Liver (tissue), 9 donors: ENCODE results near the gene KLHDC9. TPM values are rescaled to one million over a fixed set of nuclear protein-coding genes. Genes with fewer than 3 reads are reported as not detected.
A peak's percentile ranks its signal among the peaks of the same experiment; 100 is the strongest.

Experiments
- DNase-seq: peaks from one replicate; pipeline ENCODE4 v3.0.0-alpha.2; 2017; ENCODE audit warnings: low spot score
- H3K27ac ChIP-seq, 2 donors: one replicate each; pipeline ENCODE4 v1.7.0; 2013; ENCODE audit warnings: inconsistent platforms in 2 of 2, low read length in 2 of 2, control low read depth in 1 of 2, low read depth in 1 of 2, mild to moderate bottlenecking in 1 of 2
- H3K27me3 ChIP-seq, 4 donors: one replicate each; pipeline versions ENCODE4 v1.6.1 to v1.7.0; 2013; ENCODE audit warnings: low read length in 3 of 4, inconsistent platforms in 1 of 4, mild to moderate bottlenecking in 1 of 4, moderate library complexity in 1 of 4; ENCODE audit not compliant: control insufficient read depth in 4 of 4, insufficient read depth in 4 of 4
- H3K36me3 ChIP-seq, 4 donors: one replicate each; pipeline versions ENCODE4 v1.6.1 to v1.7.0; 2013; ENCODE audit warnings: low read length in 3 of 4, mild to moderate bottlenecking in 3 of 4, low read depth in 1 of 4, moderate library complexity in 1 of 4; ENCODE audit not compliant: control insufficient read depth in 4 of 4, insufficient read depth in 3 of 4
- H3K4me1 ChIP-seq, 4 donors: one replicate each; pipeline versions ENCODE4 v1.6.1 to v1.7.0; 2013; ENCODE audit warnings: low read length in 3 of 4, mild to moderate bottlenecking in 3 of 4, moderate library complexity in 1 of 4; ENCODE audit not compliant: control insufficient read depth in 4 of 4, insufficient read depth in 4 of 4
- H3K4me3 ChIP-seq, 3 donors: one replicate each; pipeline versions ENCODE4 v1.6.1 to v1.7.0; 2013; ENCODE audit warnings: low read length in 3 of 3, control low read depth in 1 of 3, low read depth in 1 of 3, mild to moderate bottlenecking in 1 of 3
- H3K9ac ChIP-seq, 2 donors: one replicate each; pipeline ENCODE4 v1.7.0; 2013; ENCODE audit warnings: low read length in 2 of 2, mild to moderate bottlenecking in 2 of 2, moderate library complexity in 2 of 2, control low read depth in 1 of 2, low read depth in 1 of 2
- H3K9me3 ChIP-seq, 4 donors: one replicate each; pipeline versions ENCODE4 v1.6.1 to v1.7.0; 2013; ENCODE audit warnings: low read length in 3 of 4; ENCODE audit not compliant: control insufficient read depth in 4 of 4
- EGR1 ChIP-seq, 2 donors: IDR thresholded peaks; 2 replicates each; pipeline ENCODE4 v1.6.1; 2016 to 2018; ENCODE audit warnings: antibody characterized with exemption in 2 of 2, low read depth in 2 of 2
- FOXA1 ChIP-seq: IDR thresholded peaks from 2 replicates; pipeline ENCODE4 v1.6.1; 2016; ENCODE audit warnings: antibody characterized with exemption
- FOXA2 ChIP-seq: IDR thresholded peaks from 2 replicates; pipeline ENCODE4 v1.6.1; 2016; ENCODE audit warnings: antibody characterized with exemption
- GABPA ChIP-seq, 2 donors: IDR thresholded peaks in 1 of 2; conservative IDR thresholded peaks in 1 of 2; 2 replicates each; pipeline ENCODE4 v1.6.1; 2016; ENCODE audit warnings: antibody characterized with exemption in 2 of 2, mild to moderate bottlenecking in 1 of 2, moderate library complexity in 1 of 2
- HNF4A ChIP-seq, 2 donors: conservative IDR thresholded peaks; 2 replicates each; pipeline ENCODE4 v1.6.1; 2016; ENCODE audit warnings: antibody characterized with exemption in 2 of 2, mild to moderate bottlenecking in 2 of 2
- JUND ChIP-seq, 2 donors: IDR thresholded peaks; 2 replicates each; pipeline ENCODE4 v1.6.1; 2016; ENCODE audit warnings: antibody characterized with exemption in 2 of 2
- SP1 ChIP-seq: IDR thresholded peaks from 2 replicates; pipeline ENCODE4 v1.6.1; 2018; ENCODE audit warnings: antibody characterized with exemption, mild to moderate bottlenecking
- TAF1 ChIP-seq: conservative IDR thresholded peaks from 2 replicates; pipeline ENCODE4 v1.6.1; 2016; ENCODE audit warnings: antibody characterized with exemption, mild to moderate bottlenecking
- YY1 ChIP-seq: IDR thresholded peaks from 2 replicates; pipeline ENCODE4 v1.6.1; 2016; ENCODE audit warnings: antibody characterized with exemption, mild to moderate bottlenecking
- WGBS: extraction: QIAGEN DNeasy Blood & Tissue Kit; methylation state at CpG from one replicate; pipeline ENCODE4 v1.1.7; 2013; 5-methylcytosine and 5-hydroxymethylcytosine counted together
- polyA plus RNA-seq, 2 donors: library from polyadenylated mRNA; stranded (reverse) in 1 of 2; unstranded in 1 of 2; fragments of 200-250 nt in 1 of 2; fragments of >200 nt in 1 of 2; fragmentation: Nextera tagmentation in 1 of 2; extraction: Ambion mirVana in 1 of 2; gene quantifications; one replicate each; pipeline versions ENCODE4 v1.2.1 to v1.2.3, GENCODE V29; 2013 to 2015
- total RNA-seq, 2 donors: library from RNA; depleted of rRNA; stranded (reverse); fragments of >200 nt; gene quantifications; one replicate each; pipeline ENCODE4 v1.2.3, GENCODE V29; 2014
- TF ChIP-seq, protein P1 (sequence below): fragments of 150-350 bp; IDR thresholded peaks from 2 replicates; pipeline ENCODE4 v1.5.1; 2017; ENCODE audit warnings: improper control_type of control experiment, low read depth, low read length; ENCODE audit not compliant: missing input control
- TF ChIP-seq, protein P2 (sequence below): IDR thresholded peaks from 2 replicates; pipeline ENCODE4 v1.6.1; 2016; ENCODE audit warnings: antibody characterized with exemption
- TF ChIP-seq, protein P3 (sequence below): IDR thresholded peaks from 2 replicates; pipeline ENCODE4 v1.6.1; 2016; ENCODE audit warnings: antibody characterized with exemption
- donor health status: healthy.
- donor health status: healthy.
- donor health status: healthy.
- donor health status: healthy.
- donor health status: healthy.

Gene KLHDC9, protein sequence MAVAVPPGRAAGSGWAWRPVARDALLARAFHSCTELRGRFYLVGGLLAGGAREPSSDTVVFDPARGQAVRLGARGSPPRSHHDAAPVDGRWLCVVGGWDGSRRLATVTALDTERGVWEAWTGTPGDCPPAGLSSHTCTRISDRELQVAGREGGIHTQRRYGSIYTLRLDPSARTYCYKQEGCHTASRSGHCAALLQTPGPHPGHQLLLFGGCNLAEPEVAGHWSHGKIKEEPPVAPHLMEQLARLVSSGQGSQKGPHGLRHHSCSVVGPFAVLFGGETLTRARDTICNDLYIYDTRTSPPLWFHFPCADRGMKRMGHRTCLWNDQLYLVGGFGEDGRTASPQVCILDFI
- total RNA-seq = 1 to 10 TPM; 1.9 to 2.8 TPM
- 1 to 10 TPM; 2.4 to 3.3 TPM for polyA plus RNA-seq

DNA sequence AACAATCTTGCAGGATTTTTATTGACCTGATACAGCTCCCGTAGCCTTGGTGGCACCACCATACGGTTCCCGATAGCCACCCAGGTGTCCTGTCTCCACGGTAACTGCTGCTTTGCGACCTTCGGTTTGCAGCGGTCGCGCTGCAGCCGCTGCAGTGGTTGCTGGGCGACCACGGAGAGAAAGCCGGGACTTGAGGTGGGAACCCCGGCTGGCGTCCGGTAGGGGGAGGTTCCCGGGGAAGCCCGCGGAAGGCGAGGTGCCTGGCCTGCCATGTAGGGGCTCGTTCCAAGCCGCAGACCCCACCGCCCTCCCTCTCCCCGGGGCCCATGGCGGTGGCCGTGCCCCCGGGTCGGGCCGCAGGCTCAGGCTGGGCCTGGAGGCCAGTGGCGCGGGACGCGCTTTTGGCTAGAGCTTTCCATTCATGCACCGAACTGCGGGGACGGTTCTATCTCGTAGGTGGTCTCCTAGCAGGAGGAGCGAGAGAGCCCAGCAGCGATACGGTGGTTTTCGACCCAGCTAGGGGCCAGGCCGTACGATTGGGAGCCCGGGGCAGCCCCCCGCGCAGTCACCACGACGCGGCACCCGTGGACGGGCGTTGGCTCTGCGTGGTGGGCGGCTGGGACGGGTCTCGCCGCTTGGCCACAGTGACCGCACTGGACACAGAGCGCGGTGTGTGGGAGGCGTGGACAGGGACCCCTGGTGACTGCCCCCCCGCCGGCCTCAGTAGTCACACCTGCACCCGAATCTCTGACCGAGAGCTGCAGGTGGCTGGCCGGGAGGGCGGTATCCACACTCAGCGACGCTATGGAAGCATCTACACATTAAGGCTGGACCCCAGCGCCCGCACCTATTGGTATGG is at the start of gene KLHDC9:
Gene KLHDC9 (plus strand): TSS at position 152 of the 859 bp plus-strand sequence. CDS start 175 bp downstream, at position 327.
- Histone ChIP-seq H3K9ac (peak within 1 kb of the TSS; percentile 60 to 85), H3K27ac (peak within 1 kb of the TSS; percentile 48 to 53), H3K4me3 (peak within 1 kb of the TSS; percentile 64 to 94 (median 72)), H3K4me1 (peaks cover 2 to 24% (median 11%) of the 10 kb centered on the region in 4 donors), H3K27me3 (no peaks in the 10 kb centered on the region), H3K9me3 (no peaks in the 10 kb centered on the region), H3K36me3 (peaks cover 4 to 23% (median 14%) of the 10 kb centered on the region in 4 donors)
- TF ChIP-seq, protein P1, sequence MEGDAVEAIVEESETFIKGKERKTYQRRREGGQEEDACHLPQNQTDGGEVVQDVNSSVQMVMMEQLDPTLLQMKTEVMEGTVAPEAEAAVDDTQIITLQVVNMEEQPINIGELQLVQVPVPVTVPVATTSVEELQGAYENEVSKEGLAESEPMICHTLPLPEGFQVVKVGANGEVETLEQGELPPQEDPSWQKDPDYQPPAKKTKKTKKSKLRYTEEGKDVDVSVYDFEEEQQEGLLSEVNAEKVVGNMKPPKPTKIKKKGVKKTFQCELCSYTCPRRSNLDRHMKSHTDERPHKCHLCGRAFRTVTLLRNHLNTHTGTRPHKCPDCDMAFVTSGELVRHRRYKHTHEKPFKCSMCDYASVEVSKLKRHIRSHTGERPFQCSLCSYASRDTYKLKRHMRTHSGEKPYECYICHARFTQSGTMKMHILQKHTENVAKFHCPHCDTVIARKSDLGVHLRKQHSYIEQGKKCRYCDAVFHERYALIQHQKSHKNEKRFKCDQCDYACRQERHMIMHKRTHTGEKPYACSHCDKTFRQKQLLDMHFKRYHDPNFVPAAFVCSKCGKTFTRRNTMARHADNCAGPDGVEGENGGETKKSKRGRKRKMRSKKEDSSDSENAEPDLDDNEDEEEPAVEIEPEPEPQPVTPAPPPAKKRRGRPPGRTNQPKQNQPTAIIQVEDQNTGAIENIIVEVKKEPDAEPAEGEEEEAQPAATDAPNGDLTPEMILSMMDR = peak; percentile 20
- TF ChIP-seq SP1 = no peak
- TF ChIP-seq, protein P2, sequence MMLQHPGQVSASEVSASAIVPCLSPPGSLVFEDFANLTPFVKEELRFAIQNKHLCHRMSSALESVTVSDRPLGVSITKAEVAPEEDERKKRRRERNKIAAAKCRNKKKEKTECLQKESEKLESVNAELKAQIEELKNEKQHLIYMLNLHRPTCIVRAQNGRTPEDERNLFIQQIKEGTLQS = no peak
- no peak for TF ChIP-seq FOXA1
- TF ChIP-seq HNF4A (conservative IDR thresholded peaks at IDR 0.05) = no peak
- no peak for TF ChIP-seq JUND (IDR thresholded peaks at IDR 0.05)
- peak; percentile 55 for TF ChIP-seq YY1
- TF ChIP-seq, protein P3, sequence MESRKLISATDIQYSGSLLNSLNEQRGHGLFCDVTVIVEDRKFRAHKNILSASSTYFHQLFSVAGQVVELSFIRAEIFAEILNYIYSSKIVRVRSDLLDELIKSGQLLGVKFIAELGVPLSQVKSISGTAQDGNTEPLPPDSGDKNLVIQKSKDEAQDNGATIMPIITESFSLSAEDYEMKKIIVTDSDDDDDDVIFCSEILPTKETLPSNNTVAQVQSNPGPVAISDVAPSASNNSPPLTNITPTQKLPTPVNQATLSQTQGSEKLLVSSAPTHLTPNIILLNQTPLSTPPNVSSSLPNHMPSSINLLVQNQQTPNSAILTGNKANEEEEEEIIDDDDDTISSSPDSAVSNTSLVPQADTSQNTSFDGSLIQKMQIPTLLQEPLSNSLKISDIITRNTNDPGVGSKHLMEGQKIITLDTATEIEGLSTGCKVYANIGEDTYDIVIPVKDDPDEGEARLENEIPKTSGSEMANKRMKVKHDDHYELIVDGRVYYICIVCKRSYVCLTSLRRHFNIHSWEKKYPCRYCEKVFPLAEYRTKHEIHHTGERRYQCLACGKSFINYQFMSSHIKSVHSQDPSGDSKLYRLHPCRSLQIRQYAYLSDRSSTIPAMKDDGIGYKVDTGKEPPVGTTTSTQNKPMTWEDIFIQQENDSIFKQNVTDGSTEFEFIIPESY = no peak
- TF ChIP-seq TAF1 = no peak
- TF ChIP-seq GABPA (IDR thresholded peaks at IDR 0.05 in 1 of 2, conservative IDR thresholded peaks at IDR 0.05 in 1 of 2) = peak in 1 of 2 donors; percentile 49
- TF ChIP-seq EGR1 (IDR thresholded peaks at IDR 0.05; ENCODE audit: low read depth in 2 of 2) = no peak
- TF ChIP-seq FOXA2 = no peak
- DNase-seq = peak; percentile 71
- WGBS = 5% methylated on average over 71 of the region's 71 CpGs

DNA sequence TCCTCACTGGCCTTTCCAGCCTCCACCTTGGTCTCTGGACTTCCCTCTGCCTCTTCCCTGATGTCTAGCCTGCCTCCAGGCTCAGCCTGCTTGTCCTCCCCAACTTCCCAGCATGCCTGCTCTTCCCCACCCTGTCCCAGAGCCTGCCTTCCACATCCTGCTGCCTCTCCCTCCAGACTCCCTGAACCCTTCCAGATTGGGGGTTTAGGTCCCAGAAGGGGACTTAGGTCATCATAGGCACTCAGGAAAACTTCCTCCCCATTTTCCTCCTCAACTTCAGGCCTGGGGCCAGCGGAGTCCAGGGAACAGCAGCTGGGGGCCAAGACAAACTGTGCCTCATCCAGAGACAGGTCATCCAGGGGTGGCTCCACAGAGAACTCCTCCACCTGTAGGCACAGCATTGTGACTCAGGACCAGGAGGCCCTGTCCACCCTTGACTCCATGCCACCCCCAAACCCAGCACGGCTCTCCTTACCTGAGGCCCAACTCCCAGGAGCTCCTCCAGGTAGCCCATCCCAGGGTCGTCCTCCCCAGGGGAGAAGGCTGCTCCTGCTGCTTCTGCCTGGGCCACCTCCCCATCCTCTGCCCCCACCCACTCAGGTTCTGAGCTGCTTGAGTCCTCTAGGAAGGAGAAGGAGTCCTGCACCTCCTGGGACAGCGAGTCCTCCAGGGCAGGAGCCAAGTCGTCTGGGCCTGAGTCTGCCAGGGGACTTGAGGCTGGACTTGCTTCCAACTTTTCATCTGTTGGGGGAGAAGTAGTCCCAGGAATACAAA is 49.0 kb upstream of the KLHDC9 start:
- whole genome bisulfite sequencing = 92% methylated on average over 5 of the region's 5 CpGs
- TF ChIP-seq GABPA (IDR thresholded peaks at IDR 0.05 in 1 of 2, conservative IDR thresholded peaks at IDR 0.05 in 1 of 2) (no peak), FOXA1 (no peak)
- no peak for DNase-seq
- Histone ChIP-seq H3K36me3 (peaks cover 0 to 5% (median 0%) of the 10 kb centered on the region in 4 donors), H3K9me3 (peaks cover 0 to 7% (median 2%) of the 10 kb centered on the region in 4 donors), H3K9ac (no peak overlapping the region), H3K27ac (no peak overlapping the region), H3K4me3 (peak overlapping the region in 1 of 3 donors; percentile 6), H3K27me3 (no peaks in the 10 kb centered on the region), H3K4me1 (peaks cover 1 to 18% (median 8%) of the 10 kb centered on the region in 4 donors)
